Keratinocyte (primary cell): ENCODE data around the gene PDRG1. TPM values are rescaled to one million over a fixed set of nuclear protein-coding genes. Genes with fewer than 3 reads are reported as not detected.
"Not testable (repeated sequence)": the region's sequence is repeated elsewhere in the genome, so short reads cannot be mapped to it uniquely, and the experiment has no call there.

ENCODE experiments used
- DNase-seq: peaks from one replicate; pipeline ENCODE4 v3.0.0-alpha.2; 2011; ENCODE audit warnings: low read depth, missing footprints, low spot score
- FAIRE-seq: peaks from 2 replicates; lab custom pipeline; 2011; peaks lifted over from hg19 to GRCh38; lab: Jason Lieb, UNC
- H2AFZ ChIP-seq: 2 replicates; pipeline ENCODE4 v1.6.0; 2012; ENCODE audit warnings: low read length, control low read depth, inconsistent platforms; ENCODE audit not compliant: control insufficient read depth
- H3K27ac ChIP-seq: 2 replicates; pipeline ENCODE4 v1.5.1; 2011; ENCODE audit warnings: low read length; ENCODE audit not compliant: control insufficient read depth, insufficient read depth
- H3K27me3 ChIP-seq: 3 replicates; pipeline ENCODE4 v1.6.0; 2011; ENCODE audit warnings: low read length; ENCODE audit not compliant: control insufficient read depth, insufficient read depth; ENCODE audit errors: extremely low read depth
- H3K36me3 ChIP-seq, 2 experiments: 2 replicates in 1 of 2; 3 replicates in 1 of 2; pipeline ENCODE4 v1.5.1; 2011; ENCODE audit warnings: low read length in 2 of 2, mild to moderate bottlenecking in 1 of 2; ENCODE audit not compliant: control insufficient read depth in 2 of 2, insufficient read depth in 2 of 2; ENCODE audit errors: extremely low read depth in 1 of 2
- H3K4me1 ChIP-seq: 3 replicates; pipeline ENCODE4 v1.5.1; 2011; ENCODE audit warnings: low read length; ENCODE audit not compliant: control insufficient read depth, insufficient read depth; ENCODE audit errors: extremely low read depth
- H3K4me2 ChIP-seq: 3 replicates; pipeline ENCODE4 v1.6.0; 2011; ENCODE audit warnings: low read depth, low read length; ENCODE audit not compliant: control insufficient read depth, insufficient read depth; ENCODE audit errors: extremely low read depth
- H3K4me3 ChIP-seq, 3 experiments: fragments of 200-600 bp in 1 of 3; sonication (generic) in 1 of 3; 2 replicates in 2 of 3; 3 replicates in 1 of 3; pipeline ENCODE4 v1.5.1; 2011 to 2016; ENCODE audit warnings: low read length in 3 of 3, mild to moderate bottlenecking in 3 of 3, control low read depth in 2 of 3, inconsistent platforms in 1 of 3, low read depth in 1 of 3, mixed read lengths in 1 of 3, mixed run types in 1 of 3, moderate library complexity in 1 of 3; ENCODE audit not compliant: control insufficient read depth in 2 of 3, insufficient read depth in 2 of 3; ENCODE audit errors: extremely low read depth in 1 of 3
- H3K79me2 ChIP-seq: 2 replicates; pipeline ENCODE4 v1.6.0; 2012; ENCODE audit warnings: low read length; ENCODE audit not compliant: control insufficient read depth, insufficient read depth
- H3K9ac ChIP-seq: 3 replicates; pipeline ENCODE4 v1.6.0; 2011; ENCODE audit warnings: low read length; ENCODE audit not compliant: control insufficient read depth, insufficient read depth; ENCODE audit errors: extremely low read depth
- H3K9me1 ChIP-seq: 3 replicates; pipeline ENCODE4 v1.6.0; 2011; ENCODE audit warnings: low read length; ENCODE audit not compliant: control insufficient read depth, insufficient read depth; ENCODE audit errors: extremely low read depth
- H3K9me3 ChIP-seq: 2 replicates; pipeline ENCODE4 v1.5.1; 2012; ENCODE audit warnings: low read depth, low read length; ENCODE audit not compliant: control insufficient read depth
- H4K20me1 ChIP-seq: 3 replicates; pipeline ENCODE4 v1.6.0; 2011; ENCODE audit warnings: low read length; ENCODE audit not compliant: control insufficient read depth, insufficient read depth; ENCODE audit errors: extremely low read depth
- CTCF ChIP-seq, 3 experiments: IDR thresholded peaks in 1 of 3; conservative IDR thresholded peaks in 1 of 3; optimal IDR thresholded peaks in 1 of 3; 2 replicates in 2 of 3; 3 replicates in 1 of 3; pipeline versions ENCODE3 to v1.5.1; 2011; ENCODE audit warnings: low read length in 3 of 3, mild to moderate bottlenecking in 3 of 3, moderate library complexity in 2 of 3, control low read depth in 1 of 3, inconsistent platforms in 1 of 3; ENCODE audit not compliant: insufficient read depth in 2 of 3; ENCODE audit errors: extremely low read depth in 1 of 3
- EZH2 ChIP-seq: IDR thresholded peaks from one replicate; pipeline ENCODE4 v1.6.1; 2012; ENCODE audit warnings: inconsistent platforms, mild to moderate bottlenecking, low read length, moderate library complexity
- dilution Hi-C: fragments of 300-500 bp; cut with MboI; formaldehyde crosslinking; loops from one replicate; pipeline ENCODE4 v1.7.0; 2020; ENCODE audit warnings: low sequenced_read_pairs; ENCODE audit not compliant: extremely low pct_ligation_motif_present
- polyA plus RNA-seq, 5 experiments: library from polyadenylated mRNA; depleted of rRNA in 3 of 5; stranded (reverse) in 3 of 5; stranded (forward) in 1 of 5; unstranded in 1 of 5; fragments of >200 nt; gene quantifications; 1 replicate in 1 of 5; 2 replicates in 3 of 5; 3 replicates in 1 of 5; pipeline versions ENCODE4 v1.2.1 to v1.2.3, GENCODE V29; 2011 to 2012; ENCODE audit warnings: missing spikeins in 2 of 5, low read depth in 1 of 5, low replicate concordance in 1 of 5

The PDRG1 gene
- polyA plus RNA-seq, 1 donor (not counting 4 experiments of a cell fraction or from before 2014, with no cell fraction given), result 15.3 TPM

GRCh38 chr20:31922588-31922987 lies 29.3 kb downstream of the PDRG1 start:
- Histone ChIP-seq H3K9ac (no peak overlapping the region), H3K9me3 (no peaks in the 10 kb centered on the region), H3K79me2 (no peaks in the 10 kb centered on the region), H3K4me2 (no peak overlapping the region), H3K36me3 (no peaks in the 10 kb centered on the region), H4K20me1 (no peaks in the 10 kb centered on the region), H3K9me1 (no peaks in the 10 kb centered on the region), H3K27me3 (peaks cover 13% of the 10 kb centered on the region), H3K4me1 (no peaks in the 10 kb centered on the region), H3K27ac (no peak overlapping the region), H3K4me3 (no peak overlapping the region), H2AFZ (no peak overlapping the region)
- TF ChIP-seq EZH2 (no peak), CTCF (optimal IDR thresholded peaks at IDR 0.05 in 1 of 3, IDR thresholded peaks at IDR 0.05 in 1 of 3, conservative IDR thresholded peaks at IDR 0.05 in 1 of 3; ENCODE audit: extremely low read depth in 1 of 3, insufficient read depth in 2 of 3, low read length in 3 of 3) (no peak)
- dilution Hi-C loops, result no loop called here
- DNase-seq, result no peak
- FAIRE-seq, result no peak

- no peaks in the 10 kb centered on the region for H3K9me1 ChIP-seq
- H3K4me2 ChIP-seq, result no peak overlapping the region
- H3K27me3 ChIP-seq, result peaks cover 13% of the 10 kb centered on the region
- H3K36me3 ChIP-seq, result no peaks in the 10 kb centered on the region
- FAIRE-seq, result no peak
- no peak for DNase-seq
- H3K27ac ChIP-seq, result no peak overlapping the region
- H3K4me1 ChIP-seq, result no peaks in the 10 kb centered on the region
- H3K4me3 ChIP-seq, result no peak overlapping the region
- dilution Hi-C loops, result no loop called here
- H4K20me1 ChIP-seq, result no peaks in the 10 kb centered on the region
- no peak overlapping the region for H3K9ac ChIP-seq
- H3K9me3 ChIP-seq, result no peaks in the 10 kb centered on the region
- H2AFZ ChIP-seq, result no peak overlapping the region
- no peak for TF ChIP-seq EZH2
- TF ChIP-seq CTCF (optimal IDR thresholded peaks at IDR 0.05 in 1 of 3, IDR thresholded peaks at IDR 0.05 in 1 of 3, conservative IDR thresholded peaks at IDR 0.05 in 1 of 3; ENCODE audit: extremely low read depth in 1 of 3, insufficient read depth in 2 of 3, low read length in 3 of 3), result no peak
- no peaks in the 10 kb centered on the region for H3K79me2 ChIP-seq
These were observed 29.7 kb downstream of the PDRG1 start for GRCh38 chr20:31922181-31922580.

GRCh38 chr20:31921480-31921879 lies 30.4 kb downstream of the PDRG1 start:
- H3K9ac ChIP-seq, H3K4me2 ChIP-seq, H3K9me3 ChIP-seq, H3K36me3 ChIP-seq, H2AFZ ChIP-seq, FAIRE-seq, H3K9me1 ChIP-seq, H3K27ac ChIP-seq, H4K20me1 ChIP-seq, H3K4me3 ChIP-seq, H3K79me2 ChIP-seq, DNase-seq, dilution Hi-C loops, H3K4me1 ChIP-seq: not testable (repeated sequence)
- H3K27me3 ChIP-seq, result peaks cover 13% of the 10 kb centered on the region
